Bronchial epithelial cell (primary cell): Measurements from ENCODE around the gene OLFM1. TPM values are rescaled to one million over a fixed set of nuclear protein-coding genes. Genes with fewer than 3 reads are reported as not detected.

ENCODE experiments used
- DNase-seq: peaks from one replicate; pipeline ENCODE4 v3.0.0-alpha.2; 2010; ENCODE audit warnings: low read depth
- FAIRE-seq: peaks from 2 replicates; lab custom pipeline; 2011; peaks lifted over from hg19 to GRCh38; lab: Jason Lieb, UNC
- H3K27me3 ChIP-seq: 2 replicates; pipeline ENCODE4 v1.5.1; 2011; ENCODE audit warnings: low read length; ENCODE audit not compliant: control insufficient read depth, insufficient read depth
- H3K36me3 ChIP-seq: 2 replicates; pipeline ENCODE4 v1.5.1; 2011; ENCODE audit warnings: low read length; ENCODE audit not compliant: control insufficient read depth, insufficient read depth
- H3K4me3 ChIP-seq: 2 replicates; pipeline ENCODE4 v1.5.1; 2011; ENCODE audit warnings: mild to moderate bottlenecking, low read depth, low read length, control low read depth
- total RNA-seq: library from RNA; depleted of rRNA; stranded (reverse); fragments of >200 nt; gene quantifications from 2 replicates; pipeline ENCODE4 v1.2.1, GENCODE V29; 2014
- TF ChIP-seq, protein P1 (sequence below): IDR thresholded peaks from 2 replicates; pipeline ENCODE4 v1.5.1; 2011; ENCODE audit warnings: mild to moderate bottlenecking, moderate library complexity, low read length, control low read depth, inconsistent platforms; ENCODE audit not compliant: insufficient read depth, severe bottlenecking

Gene OLFM1
- total RNA-seq, 1 donor from 2014 or later = 0.26 TPM

DNA sequence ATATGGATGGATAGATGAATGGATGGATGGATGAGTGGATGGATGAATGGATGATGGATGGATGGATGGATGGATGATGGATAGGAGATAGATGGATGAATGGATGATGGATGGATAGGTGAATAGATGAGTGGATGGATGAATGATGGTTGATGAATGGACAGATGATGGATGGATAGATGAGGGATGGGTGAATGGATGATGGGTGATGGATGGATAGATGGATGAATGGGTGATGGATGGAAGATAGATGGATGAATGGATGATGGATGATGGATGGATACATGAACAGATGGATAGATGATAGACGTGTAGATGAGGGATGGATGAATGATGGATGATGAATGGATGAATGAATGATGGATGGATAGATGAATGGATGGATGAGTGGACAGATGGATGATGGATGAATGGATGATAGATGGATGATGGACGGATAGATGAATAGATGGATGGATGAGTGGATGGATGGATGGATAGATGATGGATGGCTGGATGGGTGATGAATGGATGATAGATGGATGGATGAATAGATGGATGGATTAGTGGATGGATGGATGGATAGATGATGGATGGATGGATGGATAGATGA lies 53.8 kb downstream of the OLFM1 start:
- Histone ChIP-seq H3K36me3 (no peaks in the 10 kb centered on the region), H3K4me3 (no peak overlapping the region), H3K27me3 (no peaks in the 10 kb centered on the region)
- no peak for DNase-seq
- TF ChIP-seq, protein P1, sequence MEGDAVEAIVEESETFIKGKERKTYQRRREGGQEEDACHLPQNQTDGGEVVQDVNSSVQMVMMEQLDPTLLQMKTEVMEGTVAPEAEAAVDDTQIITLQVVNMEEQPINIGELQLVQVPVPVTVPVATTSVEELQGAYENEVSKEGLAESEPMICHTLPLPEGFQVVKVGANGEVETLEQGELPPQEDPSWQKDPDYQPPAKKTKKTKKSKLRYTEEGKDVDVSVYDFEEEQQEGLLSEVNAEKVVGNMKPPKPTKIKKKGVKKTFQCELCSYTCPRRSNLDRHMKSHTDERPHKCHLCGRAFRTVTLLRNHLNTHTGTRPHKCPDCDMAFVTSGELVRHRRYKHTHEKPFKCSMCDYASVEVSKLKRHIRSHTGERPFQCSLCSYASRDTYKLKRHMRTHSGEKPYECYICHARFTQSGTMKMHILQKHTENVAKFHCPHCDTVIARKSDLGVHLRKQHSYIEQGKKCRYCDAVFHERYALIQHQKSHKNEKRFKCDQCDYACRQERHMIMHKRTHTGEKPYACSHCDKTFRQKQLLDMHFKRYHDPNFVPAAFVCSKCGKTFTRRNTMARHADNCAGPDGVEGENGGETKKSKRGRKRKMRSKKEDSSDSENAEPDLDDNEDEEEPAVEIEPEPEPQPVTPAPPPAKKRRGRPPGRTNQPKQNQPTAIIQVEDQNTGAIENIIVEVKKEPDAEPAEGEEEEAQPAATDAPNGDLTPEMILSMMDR = no peak
- no peak for FAIRE-seq

DNA sequence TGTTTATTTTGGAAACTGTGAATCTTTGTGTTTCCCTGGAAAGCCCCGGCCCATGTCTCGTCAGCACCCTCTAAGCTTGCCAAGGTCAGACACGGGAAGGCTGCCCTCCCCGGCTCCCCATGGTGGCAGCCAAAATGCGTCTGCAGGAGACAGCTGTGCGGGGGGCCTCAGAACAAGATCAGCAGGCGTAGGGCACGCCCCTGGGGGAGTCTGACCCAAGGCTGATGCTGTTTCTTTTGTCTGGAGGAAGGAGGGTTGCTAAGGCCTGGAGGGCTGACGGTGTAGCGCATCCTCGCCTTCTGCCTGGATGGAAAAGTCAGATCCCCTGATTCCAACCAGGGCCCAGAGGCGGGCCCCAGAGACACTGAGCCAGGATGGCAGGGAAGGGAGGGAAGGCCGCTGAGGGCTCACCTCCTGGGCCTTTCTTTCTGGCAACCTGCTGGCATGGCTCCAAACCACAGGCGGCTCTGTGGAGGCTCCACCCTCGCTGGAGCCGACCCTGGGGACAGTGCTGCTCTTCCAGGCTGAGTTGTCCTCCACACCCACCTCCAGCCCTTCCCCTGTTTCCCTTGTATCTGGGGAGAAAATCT lies 57.2 kb downstream of the OLFM1 start:
- Histone ChIP-seq H3K36me3 (no peaks in the 10 kb centered on the region), H3K4me3 (no peak overlapping the region), H3K27me3 (no peaks in the 10 kb centered on the region)
- no peak for DNase-seq
- TF ChIP-seq, protein P1 = no peak
- FAIRE-seq = no peak

DNA sequence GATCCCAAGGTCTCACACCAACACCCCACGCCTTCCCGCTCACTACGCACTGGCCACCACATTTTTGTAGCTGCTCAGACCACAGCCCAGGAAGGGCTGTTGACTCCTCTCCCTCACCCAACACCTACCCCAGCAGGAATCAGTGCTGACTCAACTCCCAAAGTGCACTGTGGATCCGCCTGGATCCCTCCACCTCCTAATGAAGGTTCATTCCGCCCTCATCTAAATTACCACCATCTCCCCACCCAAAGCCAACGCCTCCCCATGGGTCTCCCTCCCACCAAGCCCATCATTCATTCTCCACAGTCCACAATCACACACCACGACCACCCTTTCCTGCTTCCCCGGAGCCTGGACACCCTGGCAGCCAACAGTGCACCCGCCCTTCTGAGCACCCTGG lies 57.8 kb downstream of the OLFM1 start:
- no peaks in the 10 kb centered on the region for H3K27me3 ChIP-seq
- DNase-seq (no peak), FAIRE-seq (no peak)
- TF ChIP-seq, protein P1 = no peak
- H3K4me3 ChIP-seq = no peak overlapping the region
- no peaks in the 10 kb centered on the region for H3K36me3 ChIP-seq

DNA sequence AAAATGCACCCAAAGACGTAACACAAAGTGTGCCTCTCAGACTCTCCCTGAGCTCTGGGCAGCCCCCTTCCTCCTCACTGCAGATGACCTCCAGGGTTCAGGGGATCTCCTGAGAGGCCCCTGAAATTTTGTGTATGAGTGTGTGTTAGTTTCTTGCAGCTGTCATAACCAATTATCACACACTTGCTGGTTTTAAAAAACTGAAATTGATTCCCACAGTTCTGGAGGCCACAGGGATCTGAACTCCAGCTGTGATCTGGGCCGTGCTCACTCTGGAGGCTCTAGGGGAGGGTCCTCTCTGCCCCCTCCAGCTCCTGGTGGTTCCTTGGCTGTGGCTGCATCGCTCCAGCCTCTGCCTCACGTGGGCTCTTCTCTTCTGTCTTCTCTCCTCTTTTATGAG lies 58.8 kb downstream of the OLFM1 start:
- no peak overlapping the region for H3K4me3 ChIP-seq
- FAIRE-seq (no peak), DNase-seq (no peak)
- TF ChIP-seq, protein P1 = no peak
- no peaks in the 10 kb centered on the region for H3K36me3 ChIP-seq
- no peaks in the 10 kb centered on the region for H3K27me3 ChIP-seq

DNA sequence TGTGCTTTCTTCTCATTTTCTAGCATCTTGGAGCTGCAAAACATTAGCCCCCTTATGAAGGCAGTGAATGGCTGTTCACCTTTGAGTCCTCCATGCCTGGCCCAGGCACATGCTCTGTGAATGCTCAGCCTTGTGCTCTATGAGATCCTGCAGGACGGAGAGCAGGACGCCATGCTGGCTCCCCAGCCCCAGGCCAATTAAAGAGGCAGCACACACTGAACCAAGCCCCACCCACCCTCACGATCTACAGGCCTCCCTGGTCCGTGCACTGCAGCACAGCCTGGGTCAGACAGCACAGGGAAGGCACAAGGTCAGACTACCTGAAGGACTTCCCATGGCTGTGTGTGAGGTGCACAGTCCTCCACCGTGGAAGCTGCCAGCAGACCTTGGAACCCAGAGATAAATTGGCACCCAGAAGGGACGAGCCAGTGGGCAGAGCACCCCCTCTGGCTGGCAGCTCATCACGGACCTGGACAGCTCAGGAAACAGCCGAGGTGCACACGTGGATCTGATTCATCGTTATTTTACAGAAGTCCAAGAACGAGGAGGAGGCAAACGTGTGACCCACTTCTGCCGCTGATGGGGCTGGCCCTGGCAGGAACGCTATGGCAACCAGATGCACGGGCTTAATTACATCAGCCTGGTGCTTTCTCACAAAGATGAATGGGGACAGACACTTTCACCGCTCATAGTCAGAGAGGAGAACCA lies 59.5 kb downstream of the OLFM1 start:
- TF ChIP-seq, protein P1 = no peak
- DNase-seq (no peak), FAIRE-seq (no peak)
- H3K4me3 ChIP-seq = no peak overlapping the region
- H3K36me3 ChIP-seq = no peaks in the 10 kb centered on the region
- no peaks in the 10 kb centered on the region for H3K27me3 ChIP-seq
